H4 (cell line): Measurements from ENCODE around the gene PRICKLE2. TPM values are rescaled to one million over a fixed set of nuclear protein-coding genes. Genes with fewer than 3 reads are reported as not detected.
A peak's percentile ranks its signal among the peaks of the same experiment; 100 is the strongest.

ENCODE experiments used
- DNase-seq: peaks from one replicate; pipeline ENCODE4 v3.0.0-alpha.2; 2015; ENCODE audit warnings: low spot score
- total RNA-seq: library from RNA; depleted of rRNA; stranded (reverse); fragments of >200 nt; shearing (Covaris generic); gene quantifications from 2 replicates; pipeline ENCODE4 v1.2.3, GENCODE V29; 2014

The PRICKLE2 gene
- total RNA-seq, 1 experiment from 2014 or later: 3.1 TPM

DNA sequence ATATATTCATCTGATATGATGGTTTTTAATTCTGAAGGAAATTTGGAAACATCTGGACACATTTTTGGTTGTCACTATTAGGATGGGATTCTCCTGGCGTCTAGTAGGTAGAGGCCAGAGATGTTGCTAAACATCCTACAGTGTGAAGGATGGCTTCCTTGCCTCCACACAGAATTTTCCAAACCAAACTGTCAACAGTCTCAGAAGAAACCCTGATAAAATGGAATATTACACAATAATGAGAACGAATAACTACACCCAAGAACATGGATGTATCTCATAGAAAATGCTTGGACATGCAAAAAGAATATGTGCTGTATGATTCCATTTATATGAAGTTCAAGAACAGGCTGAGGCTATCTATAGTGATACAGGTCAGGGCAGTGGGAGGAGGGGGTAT, 122.1 kb downstream of the PRICKLE2 start:
- no peak for DNase-seq

DNA sequence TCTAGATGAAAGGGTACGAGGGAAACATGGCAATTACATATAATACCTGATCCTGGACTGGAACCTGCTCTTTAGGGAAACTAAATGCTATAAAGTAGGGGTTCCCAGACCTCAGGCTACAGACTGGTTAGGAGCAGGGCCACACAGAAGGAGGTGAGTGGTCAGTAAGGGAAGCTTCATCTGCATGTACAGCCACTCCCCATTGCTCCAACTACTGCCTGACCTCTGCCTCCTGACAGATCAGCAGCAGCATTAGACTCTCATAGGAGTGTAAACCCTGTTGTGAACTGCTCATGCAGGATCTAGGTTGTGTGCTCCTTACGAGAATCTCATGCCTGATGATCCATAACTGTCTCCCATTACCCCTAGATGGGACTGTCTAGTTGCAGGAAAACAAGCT, 123.1 kb downstream of the PRICKLE2 start:
- no peak for DNase-seq

DNA sequence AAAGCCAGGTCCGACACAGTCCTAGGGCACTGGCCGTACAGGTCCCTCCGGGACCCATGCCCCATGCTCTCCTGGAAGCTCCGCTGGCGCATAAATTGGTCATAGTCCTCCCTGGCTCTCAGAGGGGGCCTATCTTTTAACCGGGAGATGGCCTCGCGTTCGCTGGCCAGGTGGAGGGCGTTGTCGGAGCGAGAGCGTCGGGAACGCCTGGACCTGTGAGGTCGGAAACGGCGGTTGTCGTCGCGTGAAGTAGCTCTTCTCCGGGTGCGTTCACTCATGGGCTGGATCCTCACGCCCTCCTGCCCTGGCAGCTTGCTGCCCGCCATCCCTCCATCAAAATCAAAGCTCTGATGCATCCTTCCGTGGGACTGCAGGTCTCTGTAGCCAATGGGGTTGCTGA, 126.0 kb downstream of the PRICKLE2 start:
- no peak for DNase-seq

DNA sequence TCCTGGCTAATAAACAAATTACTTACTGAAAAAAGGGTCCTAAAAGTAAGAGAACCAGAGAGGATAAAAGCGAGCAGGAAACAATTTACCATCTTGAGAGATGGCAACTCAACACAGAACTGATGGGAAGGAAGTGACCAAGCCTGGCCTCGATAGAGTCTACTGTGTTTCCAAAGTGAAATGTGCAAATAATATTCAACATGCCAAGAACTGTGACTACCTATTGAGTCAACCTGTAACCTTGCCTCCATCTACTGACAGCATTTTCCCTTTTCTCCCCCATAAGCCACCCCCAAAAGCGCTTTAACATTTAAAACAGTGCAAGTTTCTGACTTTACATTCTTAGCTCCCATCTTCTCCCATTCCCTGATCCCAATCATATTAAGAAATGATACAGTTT, 126.6 kb downstream of the PRICKLE2 start:
- no peak for DNase-seq

DNA sequence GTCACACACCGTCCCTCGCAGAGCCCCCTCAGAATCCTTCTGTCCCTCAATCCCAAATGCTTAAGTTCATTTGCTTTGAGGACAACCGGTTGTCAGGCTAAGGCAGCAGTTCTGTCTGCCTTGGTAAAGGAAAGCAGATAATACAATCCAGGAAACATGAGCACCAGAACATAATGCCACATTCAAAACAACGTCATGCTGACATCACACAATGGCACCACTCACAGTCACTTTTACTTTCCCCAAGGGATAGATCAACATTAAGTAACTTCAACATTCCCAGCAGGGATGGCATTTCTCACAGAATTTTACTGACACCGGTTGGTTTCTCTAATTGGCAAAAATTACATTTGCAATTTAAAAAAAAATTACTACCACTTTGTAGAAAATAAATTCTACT, 127.3 kb downstream of the PRICKLE2 start:
- no peak for DNase-seq

DNA sequence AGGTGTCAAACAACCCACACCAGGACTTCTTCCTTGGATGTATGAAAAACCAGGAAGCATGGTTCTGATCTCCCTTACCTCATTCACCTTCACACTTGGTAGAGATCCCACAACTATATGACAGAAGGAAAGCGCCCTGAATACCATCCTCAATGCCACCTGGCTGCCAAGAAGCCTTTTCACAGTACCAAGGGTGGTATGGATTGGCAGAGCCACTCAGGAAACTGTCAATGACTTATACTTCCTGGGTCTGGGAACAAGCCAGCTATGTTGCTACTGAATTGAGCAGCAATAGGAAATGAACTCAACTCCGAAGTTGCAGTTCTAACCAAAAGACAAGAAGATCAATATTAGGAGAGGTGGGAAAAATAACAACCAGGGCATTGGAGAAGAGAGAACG, 129.5 kb downstream of the PRICKLE2 start:
- DNase-seq: no peak

DNA sequence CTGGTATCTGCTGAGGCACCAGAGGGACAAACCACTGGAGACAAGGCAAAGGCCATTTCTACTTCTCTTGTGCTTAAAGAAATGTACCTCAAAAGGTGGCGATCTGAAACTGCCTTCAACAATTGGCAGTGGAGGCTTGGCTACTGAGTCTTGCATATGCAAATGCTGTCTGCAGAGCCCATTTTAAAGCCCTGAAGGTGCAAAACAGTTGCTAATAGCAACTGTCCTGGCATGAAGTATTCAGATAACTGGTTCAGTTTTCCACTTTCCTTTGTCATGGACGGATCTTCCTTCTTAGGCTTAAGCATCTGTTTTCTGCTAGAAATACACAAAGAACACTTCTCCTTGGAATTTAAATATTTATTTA, 130.6 kb downstream of the PRICKLE2 start:
- no peak for DNase-seq

DNA sequence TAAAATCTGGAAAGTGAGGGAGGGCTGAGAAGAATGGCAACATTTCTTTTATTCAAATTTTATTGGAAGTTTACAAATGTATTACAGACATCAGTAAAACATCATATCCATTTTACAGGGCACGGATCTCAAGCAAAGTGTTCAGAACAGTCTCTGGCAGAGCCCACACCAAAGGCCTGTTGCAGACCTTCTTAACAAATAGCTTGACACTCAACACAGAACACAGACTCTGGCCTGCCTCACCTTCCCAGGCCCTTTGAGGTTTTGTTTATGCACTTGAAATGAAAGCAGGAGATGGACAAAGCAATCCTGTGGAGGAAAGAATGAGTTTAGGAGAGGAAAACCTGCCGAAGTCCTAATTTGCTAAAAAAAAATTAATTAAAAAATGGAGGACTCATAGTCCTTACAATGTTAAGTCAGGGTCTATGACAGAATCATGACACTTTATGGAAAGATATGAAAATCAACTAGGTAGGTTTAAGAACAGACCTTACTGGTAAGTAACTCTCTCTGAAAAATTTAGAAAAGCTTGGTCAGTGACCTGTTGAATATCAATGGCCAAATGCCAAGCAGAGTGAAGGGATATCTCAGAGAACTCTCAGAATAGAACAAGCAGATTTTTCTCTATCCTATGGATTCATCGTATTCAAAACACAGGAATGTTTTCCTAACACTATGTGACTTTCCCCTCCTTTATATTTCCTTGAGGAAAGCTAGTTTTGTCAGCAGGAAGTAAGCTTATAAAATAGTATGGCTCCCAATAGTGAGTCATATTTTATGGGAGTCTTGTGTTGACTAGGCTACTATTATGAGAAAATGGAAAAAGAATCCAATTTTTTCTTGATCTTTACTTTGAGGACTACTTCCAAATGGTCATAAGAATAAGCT, 131.2 kb downstream of the PRICKLE2 start:
- no peak for DNase-seq

DNA sequence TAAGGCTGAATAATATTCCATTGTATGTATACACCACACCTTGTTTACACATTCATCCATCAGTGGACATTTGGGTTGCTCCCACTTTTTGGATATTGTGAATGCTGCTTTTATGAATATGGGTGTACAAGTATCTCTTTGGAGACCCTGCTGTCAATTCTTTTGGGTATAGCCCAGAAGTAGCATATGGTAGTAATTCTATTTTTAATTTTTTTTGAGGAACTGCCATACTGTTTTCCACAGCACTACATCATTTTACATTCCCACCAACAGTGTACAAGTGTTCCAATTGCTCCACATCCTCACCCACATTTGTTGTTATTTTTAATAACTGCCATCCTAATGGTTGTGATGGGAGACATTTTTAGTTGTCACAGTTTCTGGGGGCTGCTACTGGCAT, 132.1 kb downstream of the PRICKLE2 start:
- no peak for DNase-seq

DNA sequence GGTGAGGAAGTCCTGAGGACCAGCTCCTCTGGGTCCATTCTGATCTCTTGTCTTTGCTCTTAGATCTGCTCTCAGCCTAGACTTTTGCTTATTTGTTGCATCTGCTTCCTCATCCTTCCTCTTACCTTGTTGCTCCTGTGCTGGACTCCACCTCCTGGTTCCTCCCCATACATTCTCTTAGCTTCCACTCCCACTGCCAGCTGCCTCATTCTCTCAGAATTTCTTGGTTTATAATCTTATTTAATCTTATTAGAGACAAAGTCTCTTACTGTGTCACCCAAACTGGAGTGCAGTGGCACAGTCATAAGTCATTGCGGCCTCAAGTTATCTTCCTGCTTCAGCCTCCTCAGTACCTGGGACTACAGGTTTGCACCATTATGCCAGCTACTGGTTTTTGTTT, 133.8 kb downstream of the PRICKLE2 start:
- no peak for DNase-seq

DNA sequence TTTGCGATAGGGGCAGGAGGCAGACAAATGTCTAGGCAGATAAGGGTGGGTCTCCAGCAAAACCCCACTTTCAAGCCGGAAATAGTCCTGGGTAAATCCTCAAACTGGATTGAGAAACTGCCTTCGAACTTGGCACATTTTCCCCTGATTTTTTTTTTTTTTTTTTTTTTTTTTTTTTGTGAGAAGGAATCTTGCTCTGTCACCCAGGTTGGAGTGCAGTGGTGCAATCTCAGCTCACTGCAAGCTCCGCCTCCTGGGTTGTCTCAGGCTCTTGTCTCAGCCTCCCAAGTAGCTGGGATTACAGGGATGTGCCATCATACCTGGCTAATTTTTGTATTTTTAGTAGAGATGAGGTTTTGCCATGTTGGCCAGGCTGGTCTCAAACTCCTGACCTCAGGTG, 135.9 kb downstream of the PRICKLE2 start:
- peak; percentile 34 for DNase-seq

DNA sequence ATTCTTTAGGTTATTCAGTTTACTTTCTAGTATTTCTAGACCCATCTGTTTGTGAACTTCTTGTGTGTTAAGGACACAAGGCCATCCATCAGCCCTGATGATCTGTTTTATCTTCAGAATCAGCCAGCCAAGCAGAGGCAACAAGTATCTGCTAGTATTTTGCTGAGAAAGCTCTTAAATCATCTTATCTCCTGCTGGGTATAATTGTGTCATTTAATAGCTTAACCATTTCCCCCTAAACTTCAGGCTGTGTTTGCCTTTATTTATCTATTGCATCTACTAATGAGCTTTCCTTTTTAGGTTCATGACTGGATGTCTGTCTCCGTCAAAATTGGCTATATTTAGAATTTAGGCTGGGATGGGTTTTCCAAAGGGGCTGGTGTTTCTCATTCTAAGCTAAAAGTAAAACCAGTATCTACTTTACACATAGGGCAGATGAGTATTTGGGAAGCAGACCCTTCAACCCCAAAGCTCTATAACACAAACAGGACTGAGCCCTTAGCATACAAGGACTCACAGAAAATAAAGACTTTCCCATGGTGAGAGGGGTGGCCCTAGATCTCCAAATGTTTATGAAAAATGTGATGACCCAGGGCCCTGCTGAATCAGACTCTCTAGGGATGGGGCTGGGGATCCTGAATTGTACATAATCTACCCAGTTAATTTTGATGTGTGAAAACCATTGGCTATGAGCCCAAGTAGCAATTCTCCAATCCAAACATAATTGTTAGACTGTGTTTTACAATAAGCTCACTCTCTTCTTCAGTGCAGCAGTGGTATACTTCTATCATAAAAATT, 136.7 kb downstream of the PRICKLE2 start:
- DNase-seq: no peak

DNA sequence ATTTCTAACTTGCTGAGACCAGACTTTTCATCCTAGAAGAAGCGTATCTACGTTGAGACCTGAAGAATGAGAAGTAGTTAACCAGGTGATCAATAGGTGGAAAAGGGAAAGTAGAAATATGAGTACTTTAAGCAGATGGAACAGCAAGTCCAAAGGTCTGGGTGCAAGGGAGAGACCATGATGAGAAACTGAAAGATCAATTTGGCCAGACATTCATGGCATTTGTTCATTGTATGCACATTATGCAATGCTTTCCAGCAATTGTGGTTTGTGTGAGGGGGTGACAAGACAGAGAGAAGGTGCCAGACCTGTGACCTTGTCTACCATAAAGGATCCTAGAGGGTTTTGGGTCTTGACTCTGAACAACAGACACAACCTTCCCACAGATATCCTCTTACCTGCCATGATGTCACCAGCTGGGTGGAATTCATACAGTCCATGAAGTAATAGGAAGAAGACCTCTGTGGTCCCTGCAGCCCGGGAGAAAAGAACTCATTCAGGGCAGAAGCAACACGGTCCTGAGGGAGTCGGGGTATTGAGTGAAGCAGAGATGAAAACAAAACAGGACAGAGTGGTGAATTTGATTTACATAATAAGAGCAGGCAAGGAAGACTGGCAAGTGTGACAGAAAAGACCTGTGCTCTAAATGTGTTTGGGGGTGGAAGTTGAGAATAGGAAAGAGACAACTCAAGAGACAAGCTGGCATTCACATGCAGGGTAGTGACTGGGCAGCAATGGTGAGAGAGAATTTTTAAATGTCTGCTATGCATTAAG, 138.6 kb downstream of the PRICKLE2 start:
- no peak for DNase-seq

DNA sequence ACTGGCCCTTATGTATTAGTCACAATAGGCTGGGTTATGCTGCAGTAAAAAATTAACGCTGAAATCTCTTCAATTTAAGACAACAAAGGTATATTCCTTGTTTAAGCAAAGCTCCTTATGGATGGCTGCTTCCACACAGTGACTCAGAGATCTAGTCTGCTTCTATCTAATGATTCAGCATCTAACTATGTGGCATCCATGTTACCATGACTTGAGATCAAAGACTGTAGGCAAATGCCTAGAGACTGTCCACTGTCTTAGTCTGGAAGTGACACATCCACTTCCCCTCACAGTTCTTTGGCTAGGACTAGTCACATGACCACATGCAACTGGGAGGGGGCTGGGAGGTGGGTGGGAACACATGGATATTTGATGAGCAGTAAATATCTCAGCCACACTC, 140.6 kb downstream of the PRICKLE2 start:
- DNase-seq: peak; percentile 23

DNA sequence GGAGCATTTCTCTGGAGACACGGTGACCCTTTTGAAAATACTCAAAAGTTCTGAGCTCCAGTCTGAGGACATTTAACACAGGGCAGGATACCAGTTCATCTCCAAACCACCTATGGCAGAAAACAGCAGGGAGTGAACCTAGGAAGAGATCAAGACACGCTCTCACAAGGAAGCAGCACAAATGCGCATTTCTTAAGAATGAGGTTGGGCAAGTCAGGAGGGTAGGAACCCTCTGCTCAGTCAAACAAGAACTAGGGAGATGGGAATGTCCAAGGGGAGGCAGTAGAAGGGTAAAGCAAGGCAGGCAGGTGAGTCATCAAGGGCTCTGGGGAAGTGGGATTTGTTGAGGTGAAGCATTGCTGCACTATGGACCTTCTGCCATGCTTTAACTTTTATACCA, 141.7 kb downstream of the PRICKLE2 start:
- no peak for DNase-seq

DNA sequence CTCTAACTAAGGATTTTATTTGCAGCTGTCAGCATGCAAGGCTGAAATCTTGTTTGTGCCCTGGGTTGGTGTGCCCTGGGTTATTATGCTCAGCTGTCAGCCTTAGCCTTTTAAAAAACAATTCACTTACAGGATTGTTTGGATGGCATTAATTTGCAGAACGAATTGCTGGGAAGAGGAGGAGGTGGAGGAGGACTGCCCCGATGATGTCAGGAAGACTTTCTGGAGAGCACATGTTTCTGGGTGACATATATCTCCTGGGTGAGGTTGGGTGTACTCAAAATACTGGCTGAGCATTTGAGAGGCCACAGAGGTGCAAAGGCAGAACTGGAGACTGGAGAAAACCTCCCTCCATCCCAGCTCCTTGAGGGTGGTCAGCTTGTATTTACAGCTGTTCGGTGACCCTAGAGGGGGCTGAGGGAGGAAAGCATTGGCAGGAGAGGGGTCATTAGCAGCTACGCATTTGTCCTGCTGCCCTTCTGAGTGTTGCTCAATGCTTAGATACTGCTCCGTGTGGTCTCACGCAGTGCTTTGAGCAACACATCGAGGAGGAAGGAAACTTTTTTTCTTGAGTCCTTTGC, 142.2 kb downstream of the PRICKLE2 start:
- DNase-seq: no peak

DNA sequence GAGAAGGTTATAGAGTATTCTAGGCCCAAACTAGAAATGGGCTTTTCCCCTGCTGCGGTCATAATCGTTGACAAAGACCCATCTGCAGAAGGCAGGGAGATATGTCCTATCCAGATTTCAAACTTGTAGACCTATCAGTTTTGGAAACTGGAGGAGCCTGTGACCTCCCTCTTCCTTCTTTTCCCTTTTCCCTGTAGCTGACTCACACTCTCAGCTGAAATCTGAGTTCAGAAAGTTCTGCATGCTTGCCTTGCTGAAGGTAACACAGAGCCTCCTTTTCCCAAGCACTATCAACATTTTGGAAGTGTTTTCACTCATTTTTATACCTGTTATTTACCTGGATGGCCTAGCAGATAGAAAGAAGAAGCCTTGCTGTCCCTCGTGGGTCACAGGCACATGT, 142.9 kb downstream of the PRICKLE2 start:
- DNase-seq: no peak

DNA sequence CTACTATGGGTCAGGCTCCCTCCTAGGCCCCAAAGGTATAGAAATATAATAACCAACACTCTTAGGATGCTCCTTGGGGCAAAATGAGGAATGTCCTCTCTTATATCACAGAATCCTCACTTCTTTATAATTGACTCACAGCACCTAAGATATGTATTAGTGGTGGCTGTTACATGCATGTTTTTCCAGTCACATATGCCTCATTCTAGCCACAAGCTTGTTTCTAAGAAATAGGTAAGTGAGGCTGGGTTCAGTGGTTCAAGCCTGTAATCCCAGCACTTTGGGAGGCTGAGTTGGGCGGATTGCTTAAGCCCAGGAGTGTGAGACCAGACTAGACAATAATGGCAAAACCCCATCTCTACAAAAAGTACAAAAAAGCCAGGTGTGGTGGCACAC, 144.0 kb downstream of the PRICKLE2 start:
- DNase-seq: no peak

DNA sequence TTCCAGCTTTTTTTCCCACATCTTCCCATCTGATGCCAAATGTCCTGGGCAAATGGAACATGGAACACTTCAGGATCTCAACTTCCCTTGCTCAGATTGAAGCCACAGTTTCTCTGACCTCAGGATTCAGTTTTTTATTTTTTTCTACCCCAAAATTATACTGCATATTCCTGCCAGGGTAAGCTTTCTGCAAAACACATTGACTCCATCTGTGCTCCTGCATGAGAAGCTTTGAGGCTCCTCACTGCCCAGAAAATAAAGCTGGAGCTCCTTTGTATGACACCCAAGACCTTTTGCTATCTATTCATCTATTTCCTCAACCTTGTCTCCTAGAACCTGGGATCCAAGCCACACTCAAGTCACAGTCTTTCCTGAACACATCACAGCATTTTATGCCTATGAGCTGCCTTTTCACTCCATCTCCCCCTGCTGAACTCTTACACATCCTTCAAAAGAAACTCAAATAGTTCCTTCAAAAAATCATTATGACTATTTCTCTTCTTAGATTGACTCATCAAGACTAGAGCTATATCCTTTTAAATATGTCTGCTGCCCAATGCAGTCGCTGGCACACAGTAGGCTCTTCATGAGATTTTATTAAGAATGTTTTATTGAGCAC, 144.5 kb downstream of the PRICKLE2 start:
- DNase-seq: no peak

DNA sequence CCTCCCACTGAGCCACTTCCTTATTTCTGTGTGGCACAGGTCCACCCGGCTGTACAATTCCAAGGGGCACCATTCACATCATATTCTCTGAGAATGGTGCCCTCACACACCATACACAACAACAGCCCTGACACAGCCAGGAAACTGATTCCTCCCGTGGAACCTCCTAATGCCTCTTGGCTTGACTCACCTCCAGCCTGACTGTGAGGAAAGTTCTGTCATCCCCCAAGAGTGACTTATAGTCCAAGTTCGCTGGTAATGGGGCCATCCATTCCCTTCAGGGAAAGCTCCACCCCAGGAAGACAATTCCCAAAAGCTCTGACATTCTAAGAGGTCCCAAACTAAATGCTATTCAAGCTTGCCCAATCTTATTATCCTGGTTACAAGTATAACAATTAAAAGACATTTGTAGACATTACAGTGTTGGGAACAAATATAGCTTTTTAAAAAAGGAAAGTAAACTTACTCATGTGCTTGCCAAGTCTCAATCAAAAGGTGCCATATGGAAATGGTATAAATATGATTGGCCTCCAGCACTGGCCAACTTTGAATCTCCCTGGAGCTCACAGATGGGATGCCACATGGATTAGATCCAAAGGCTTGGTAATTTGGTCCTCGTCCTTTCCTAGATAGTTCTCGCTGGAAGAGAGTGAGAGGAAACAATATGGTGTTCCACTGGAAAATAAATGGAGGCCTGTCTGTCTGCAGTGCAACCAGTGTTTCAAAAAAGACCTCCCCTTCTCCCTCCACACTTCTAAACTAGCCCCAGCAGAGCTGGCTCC, 145.7 kb downstream of the PRICKLE2 start:
- DNase-seq: no peak

DNA sequence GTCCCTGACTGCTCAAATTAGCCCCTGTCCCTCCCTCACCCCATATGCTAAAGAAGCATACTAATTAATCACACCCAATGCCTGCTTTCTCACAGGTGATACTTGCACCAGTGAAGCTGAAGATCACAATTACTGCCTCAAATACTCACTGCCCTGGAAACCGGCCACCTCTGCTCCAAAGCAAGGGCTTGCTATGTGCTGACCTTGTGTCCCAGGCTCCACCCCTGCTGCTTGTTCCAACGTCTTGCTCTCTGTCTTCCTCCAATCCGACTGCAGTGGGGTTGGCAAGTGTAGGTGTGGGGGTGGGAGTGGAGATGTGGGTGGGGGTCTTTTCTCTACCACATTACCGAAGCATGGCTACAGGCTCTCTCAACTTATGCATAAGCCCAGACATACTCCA, 146.3 kb downstream of the PRICKLE2 start:
- no peak for DNase-seq
